ENCODE data around the gene GTF2F2. TPM values are rescaled to one million over a fixed set of nuclear protein-coding genes. Genes with fewer than 3 reads are reported as not detected.

Gene GTF2F2
- total RNA-seq, 3 donors from 2014 or later (not counting 1 experiment from before 2014, with no cell fraction given), result 13.6 to 16.4 (median 15.7) TPM

- no peak for DNase-seq
- no peak overlapping the region for H3K27ac ChIP-seq (ENCODE audit: low read length)
- Mint-ChIP-seq H3K27ac (peak overlapping the region in 1 of 2 donors; percentile 78), H3K27me3 (ENCODE audit: low read depth in 2 of 2) (peaks cover 0 to 3% of the 10 kb centered on the region in 2 donors), H3K36me3 (no peaks in the 10 kb centered on the region), H3K4me3 (peak overlapping the region; percentile 87), H3K9me3 (no peaks in the 10 kb centered on the region), H3K4me1 (peaks cover 18 to 19% of the 10 kb centered on the region in 2 donors)
- no peaks in the 10 kb centered on the region for H3K27me3 ChIP-seq (ENCODE audit: control insufficient read depth, insufficient read depth, low read length)
- H3K9me3 ChIP-seq (ENCODE audit: control insufficient read depth, insufficient read depth, low read length), result no peaks in the 10 kb centered on the region
- H3K4me3 ChIP-seq (ENCODE audit: low read length), result peak overlapping the region; percentile 46
- ATAC-seq, result no peak
- H3K36me3 ChIP-seq (ENCODE audit: control insufficient read depth, insufficient read depth, low read length), result no peaks in the 10 kb centered on the region
- intact Hi-C loops (cut with micrococcal nuclease), result no loop called here
- H3K4me1 ChIP-seq (ENCODE audit: control insufficient read depth, insufficient read depth, low read length), result peaks cover 22% of the 10 kb centered on the region
- WGBS (ENCODE audit: insufficient coverage), result 28% methylated on average over 15 of the region's 15 CpGs
- TF ChIP-seq CTCF (IDR thresholded peaks at IDR 0.05), result no peak
Measured at GRCh38 chr13:45310341-45311131, 190.2 kb downstream of the GTF2F2 start.

- Histone ChIP-seq H3K27ac (ENCODE audit: low read length) (no peak overlapping the region), H3K4me1 (ENCODE audit: control insufficient read depth, insufficient read depth, low read length) (peaks cover 16% of the 10 kb centered on the region), H3K36me3 (ENCODE audit: control insufficient read depth, insufficient read depth, low read length) (no peaks in the 10 kb centered on the region), H3K27me3 (ENCODE audit: control insufficient read depth, insufficient read depth, low read length) (no peaks in the 10 kb centered on the region), H3K4me3 (ENCODE audit: low read length) (no peak overlapping the region), H3K9me3 (ENCODE audit: control insufficient read depth, insufficient read depth, low read length) (no peaks in the 10 kb centered on the region)
- peaks cover 14 to 15% of the 10 kb centered on the region in 2 donors for H3K4me1 Mint-ChIP-seq
- intact Hi-C loops (cut with micrococcal nuclease), result no loop called here
- no peak overlapping the region for H3K4me3 Mint-ChIP-seq
- H3K9me3 Mint-ChIP-seq, result no peaks in the 10 kb centered on the region
- TF ChIP-seq CTCF (IDR thresholded peaks at IDR 0.05), result no peak
- H3K27me3 Mint-ChIP-seq (ENCODE audit: low read depth in 2 of 2), result peaks cover 0 to 3% of the 10 kb centered on the region in 2 donors
- 98% methylated on average over 7 of the region's 10 CpGs for WGBS (ENCODE audit: insufficient coverage)
- H3K27ac Mint-ChIP-seq, result no peak overlapping the region
- H3K36me3 Mint-ChIP-seq, result no peaks in the 10 kb centered on the region
- ATAC-seq, result no peak
- no peak for DNase-seq
Measured at GRCh38 chr13:45314822-45315221, 194.5 kb downstream of the GTF2F2 start.

- Histone ChIP-seq H3K36me3 (ENCODE audit: control insufficient read depth, insufficient read depth, low read length) (no peaks in the 10 kb centered on the region), H3K9me3 (ENCODE audit: control insufficient read depth, insufficient read depth, low read length) (no peaks in the 10 kb centered on the region), H3K4me1 (ENCODE audit: control insufficient read depth, insufficient read depth, low read length) (peaks cover 17% of the 10 kb centered on the region), H3K27ac (ENCODE audit: low read length) (no peak overlapping the region), H3K4me3 (ENCODE audit: low read length) (no peak overlapping the region), H3K27me3 (ENCODE audit: control insufficient read depth, insufficient read depth, low read length) (no peaks in the 10 kb centered on the region)
- Mint-ChIP-seq H3K36me3 (no peaks in the 10 kb centered on the region), H3K27ac (no peak overlapping the region), H3K4me1 (peaks cover 10% of the 10 kb centered on the region in 2 donors), H3K4me3 (no peak overlapping the region), H3K27me3 (ENCODE audit: low read depth in 2 of 2) (peaks cover 0 to 3% of the 10 kb centered on the region in 2 donors), H3K9me3 (no peaks in the 10 kb centered on the region)
- 98% methylated on average over 11 of the region's 11 CpGs for WGBS (ENCODE audit: insufficient coverage)
- ATAC-seq (no peak), DNase-seq (no peak)
- no peak for TF ChIP-seq CTCF (IDR thresholded peaks at IDR 0.05)
- intact Hi-C loops (cut with micrococcal nuclease), result no loop called here
Measured at GRCh38 chr13:45315520-45316167, 195.3 kb downstream of the GTF2F2 start.
